Measurements from ENCODE around the gene MOGAT3. TPM values are rescaled to one million over a fixed set of nuclear protein-coding genes. Genes with fewer than 3 reads are reported as not detected.

Gene MOGAT3
- total and polyA plus RNA-seq, 4 donors = not detected

DNA sequence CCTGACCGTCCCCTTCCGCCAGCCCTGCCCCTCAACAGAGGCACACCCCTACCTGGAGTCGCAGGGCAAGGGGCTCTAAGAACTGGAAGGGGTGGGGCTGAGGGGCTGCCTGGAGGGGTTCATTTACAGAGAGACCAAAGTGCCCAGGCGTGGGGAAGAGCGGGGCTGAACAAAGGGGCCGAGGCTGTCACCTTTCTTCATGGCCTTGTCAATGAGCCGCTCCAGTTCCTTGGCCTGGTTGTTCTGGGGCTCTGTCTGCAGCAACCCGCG lies 39.0 kb upstream of the MOGAT3 start:
- ATAC-seq (ENCODE audit: insufficient read depth, low FRiP score) (no peak), DNase-seq (no peak)
- Histone ChIP-seq H3K27ac (ENCODE audit: low read depth in 1 of 2, low read length in 1 of 2) (peak overlapping the region; percentile 61 to 82), H3K36me3 (ENCODE audit: control insufficient read depth in 4 of 4, insufficient read depth in 4 of 4, low read length in 4 of 4) (peaks cover 0 to 27% (median 13%) of the 10 kb centered on the region in 4 donors), H3K27me3 (ENCODE audit: control insufficient read depth in 3 of 3, insufficient read depth in 3 of 3, low read length in 2 of 3) (no peaks in the 10 kb centered on the region), H3K9ac (ENCODE audit: insufficient read depth in 1 of 2, low read length in 2 of 2) (no peak overlapping the region), H3K4me3 (no peak overlapping the region), H3K4me1 (ENCODE audit: control insufficient read depth in 5 of 5, insufficient read depth in 5 of 5, low read length in 5 of 5) (peaks cover 0 to 22% (median 11%) of the 10 kb centered on the region in 5 donors), H3K9me3 (ENCODE audit: control insufficient read depth in 4 of 4, insufficient read depth in 3 of 4, low read length in 3 of 4) (no peaks in the 10 kb centered on the region)
- 87 to 90% methylated on average over 9 of the region's 9 CpGs for WGBS, 2 donors
- TF ChIP-seq, protein P1, sequence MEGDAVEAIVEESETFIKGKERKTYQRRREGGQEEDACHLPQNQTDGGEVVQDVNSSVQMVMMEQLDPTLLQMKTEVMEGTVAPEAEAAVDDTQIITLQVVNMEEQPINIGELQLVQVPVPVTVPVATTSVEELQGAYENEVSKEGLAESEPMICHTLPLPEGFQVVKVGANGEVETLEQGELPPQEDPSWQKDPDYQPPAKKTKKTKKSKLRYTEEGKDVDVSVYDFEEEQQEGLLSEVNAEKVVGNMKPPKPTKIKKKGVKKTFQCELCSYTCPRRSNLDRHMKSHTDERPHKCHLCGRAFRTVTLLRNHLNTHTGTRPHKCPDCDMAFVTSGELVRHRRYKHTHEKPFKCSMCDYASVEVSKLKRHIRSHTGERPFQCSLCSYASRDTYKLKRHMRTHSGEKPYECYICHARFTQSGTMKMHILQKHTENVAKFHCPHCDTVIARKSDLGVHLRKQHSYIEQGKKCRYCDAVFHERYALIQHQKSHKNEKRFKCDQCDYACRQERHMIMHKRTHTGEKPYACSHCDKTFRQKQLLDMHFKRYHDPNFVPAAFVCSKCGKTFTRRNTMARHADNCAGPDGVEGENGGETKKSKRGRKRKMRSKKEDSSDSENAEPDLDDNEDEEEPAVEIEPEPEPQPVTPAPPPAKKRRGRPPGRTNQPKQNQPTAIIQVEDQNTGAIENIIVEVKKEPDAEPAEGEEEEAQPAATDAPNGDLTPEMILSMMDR (IDR thresholded peaks at IDR 0.05; ENCODE audit: control extremely low read depth, extremely low read depth) = no peak

DNA sequence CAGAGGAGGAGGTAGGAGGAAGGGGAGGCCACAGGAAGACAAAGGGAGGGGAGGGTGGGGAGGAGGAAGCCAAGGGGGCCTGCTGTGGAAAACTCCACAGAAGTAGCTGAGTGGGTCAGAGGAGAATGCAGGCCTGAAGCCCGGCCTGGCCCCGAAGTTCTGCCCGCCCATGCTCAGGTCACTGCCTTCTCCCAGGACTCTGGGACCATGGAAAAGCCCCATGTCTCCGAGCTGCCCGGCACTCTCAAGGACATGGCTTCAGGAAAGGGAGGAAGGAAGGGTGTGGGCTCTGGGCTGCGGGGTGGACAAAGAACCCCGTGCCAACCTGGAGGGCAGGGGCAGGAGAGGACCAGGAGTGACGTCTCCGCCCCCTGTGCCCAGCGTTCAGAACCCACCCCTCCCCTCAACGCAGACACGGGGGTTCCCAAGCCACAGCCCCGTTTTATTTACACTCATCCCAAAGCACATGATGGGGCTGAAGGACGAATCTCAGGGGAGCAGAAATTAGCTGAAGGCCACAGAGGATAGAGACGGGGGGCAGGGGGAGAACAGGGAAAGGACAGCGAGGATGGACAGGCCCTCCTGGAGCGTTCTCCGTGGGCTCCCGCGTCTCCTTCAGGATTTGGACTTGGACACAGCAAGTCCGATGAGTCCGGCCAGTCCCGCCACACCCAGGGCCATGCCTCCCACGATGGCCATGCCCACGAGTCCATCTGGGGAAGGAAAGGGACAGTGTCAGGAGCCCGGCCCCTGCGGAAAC lies 38.5 kb upstream of the MOGAT3 start:
- 42 to 63% methylated on average over 26 to 27 of the region's 27 CpGs for WGBS, 2 donors
- Histone ChIP-seq H3K27me3 (ENCODE audit: control insufficient read depth in 3 of 3, insufficient read depth in 3 of 3, low read length in 2 of 3) (no peaks in the 10 kb centered on the region), H3K36me3 (ENCODE audit: control insufficient read depth in 4 of 4, insufficient read depth in 4 of 4, low read length in 4 of 4) (peaks cover 0 to 27% (median 13%) of the 10 kb centered on the region in 4 donors), H3K4me1 (ENCODE audit: control insufficient read depth in 5 of 5, insufficient read depth in 5 of 5, low read length in 5 of 5) (peaks cover 0 to 22% (median 11%) of the 10 kb centered on the region in 5 donors), H3K27ac (ENCODE audit: low read depth in 1 of 2, low read length in 1 of 2) (peak overlapping the region; percentile 61 to 82), H3K4me3 (no peak overlapping the region), H3K9me3 (ENCODE audit: control insufficient read depth in 4 of 4, insufficient read depth in 3 of 4, low read length in 3 of 4) (no peaks in the 10 kb centered on the region), H3K9ac (ENCODE audit: insufficient read depth in 1 of 2, low read length in 2 of 2) (no peak overlapping the region)
- DNase-seq (no peak), ATAC-seq (ENCODE audit: insufficient read depth, low FRiP score) (no peak)
- TF ChIP-seq, protein P1 (IDR thresholded peaks at IDR 0.05; ENCODE audit: control extremely low read depth, extremely low read depth) = no peak

DNA sequence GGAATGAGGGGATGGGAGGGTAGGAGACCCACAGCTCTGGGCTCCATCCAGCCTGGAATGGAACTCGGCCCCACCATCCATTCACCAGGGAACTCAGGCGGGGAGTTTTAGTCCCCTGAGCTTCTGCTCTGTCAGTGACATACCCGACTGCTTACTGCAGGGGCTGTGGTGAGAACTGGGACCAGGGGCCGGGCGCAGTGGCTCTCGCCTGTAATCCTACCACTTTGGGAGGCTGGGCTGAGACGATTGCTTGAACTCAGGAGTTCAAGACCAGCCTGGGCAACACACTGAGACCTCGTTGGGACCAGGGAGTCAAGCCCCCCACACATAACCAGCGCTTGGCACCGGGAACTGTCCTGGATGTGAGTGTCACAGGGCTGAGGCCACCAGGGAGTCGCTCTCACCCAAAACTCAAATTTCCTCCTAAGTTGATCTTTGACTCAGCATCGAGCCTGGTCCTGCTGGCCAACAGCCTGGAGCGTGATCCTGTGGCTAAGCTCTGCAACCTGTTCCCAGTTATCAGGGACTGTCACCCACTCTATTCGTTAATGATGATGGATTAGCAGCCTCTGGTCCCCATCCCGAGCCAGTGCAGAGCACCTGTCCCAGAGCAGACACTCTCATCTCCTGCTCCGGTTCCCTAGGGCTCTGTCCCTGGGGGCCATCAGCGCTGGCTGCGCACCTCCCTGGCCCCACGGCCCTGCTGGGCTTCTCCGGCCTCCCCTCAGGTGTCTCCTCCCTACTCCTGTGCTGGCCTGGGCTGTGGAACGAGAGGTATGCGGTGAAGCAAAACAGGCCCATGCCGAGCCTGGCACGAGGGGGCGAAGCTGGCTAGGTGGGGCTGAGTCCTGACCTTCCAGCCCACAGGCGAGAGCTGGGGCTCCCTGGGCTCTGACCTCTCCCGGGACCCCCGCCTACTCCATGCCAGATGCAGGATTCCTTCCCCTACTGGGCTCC lies 37.7 kb upstream of the MOGAT3 start:
- no peak for ATAC-seq (ENCODE audit: insufficient read depth, low FRiP score)

More for the DNA sequence above, 37.7 kb upstream of the MOGAT3 start:
- no peak for DNase-seq
- no peaks in the 10 kb centered on the region for H3K27me3 ChIP-seq (ENCODE audit: control insufficient read depth in 3 of 3, insufficient read depth in 3 of 3, low read length in 2 of 3)
- no peaks in the 10 kb centered on the region for H3K9me3 ChIP-seq (ENCODE audit: control insufficient read depth in 4 of 4, insufficient read depth in 3 of 4, low read length in 3 of 4)
- peaks cover 0 to 31% (median 13%) of the 10 kb centered on the region in 4 donors for H3K36me3 ChIP-seq (ENCODE audit: control insufficient read depth in 4 of 4, insufficient read depth in 4 of 4, low read length in 4 of 4)
- WGBS, 2 donors = 42 to 57% methylated on average over 28 of the region's 28 CpGs
- H3K9ac ChIP-seq (ENCODE audit: insufficient read depth in 1 of 2, low read length in 2 of 2) = no peak overlapping the region
- TF ChIP-seq, protein P1 (IDR thresholded peaks at IDR 0.05; ENCODE audit: control extremely low read depth, extremely low read depth) = no peak
- peaks cover 0 to 16% (median 6%) of the 10 kb centered on the region in 5 donors for H3K4me1 ChIP-seq (ENCODE audit: control insufficient read depth in 5 of 5, insufficient read depth in 5 of 5, low read length in 5 of 5)
- H3K27ac ChIP-seq (ENCODE audit: low read depth in 1 of 2, low read length in 1 of 2) = peak overlapping the region; percentile 61 to 82
- no peak overlapping the region for H3K4me3 ChIP-seq

All from lung (tissue), 12 donors.